H1 (cell line): ENCODE data around the gene CAPN7. TPM values are rescaled to one million over a fixed set of nuclear protein-coding genes. Genes with fewer than 3 reads are reported as not detected.

Source experiments
- CTCF ChIA-PET: fragments of 300-600 bp; sonication (Branson Sonifier 250); formaldehyde crosslinking; loops from one replicate; lab custom pipeline; 2021; ENCODE audit not compliant: partially characterized antibody; lab: Charles Lee
- POLR2A ChIA-PET: fragments of 300-600 bp; sonication (Branson Sonifier 250); formaldehyde crosslinking; loops from one replicate; lab custom pipeline; 2021; ENCODE audit warnings: inconsistent platforms; ENCODE audit not compliant: partially characterized antibody; lab: Charles Lee
- DNase-seq, 2 experiments: peaks; one replicate each; pipeline versions ENCODE4 v3.0.0 to v3.0.0-alpha.2; 2010 to 2022; ENCODE audit warnings: low spot score in 2 of 2, low read depth in 1 of 2, mixed read lengths in 1 of 2
- FAIRE-seq: peaks from 2 replicates; lab custom pipeline; 2011; peaks lifted over from hg19 to GRCh38; lab: Jason Lieb, UNC
- H2AFZ ChIP-seq: 2 replicates; pipeline ENCODE4 v1.8.1; 2012; ENCODE audit warnings: low read length, inconsistent platforms
- H2AK5ac ChIP-seq: 2 replicates; pipeline ENCODE4 v1.6.1; 2013; ENCODE audit warnings: low read depth, low read length
- H2BK120ac ChIP-seq: replicated peaks from 2 replicates; pipeline ENCODE3; 2013; ENCODE audit warnings: low read depth, low read length, inconsistent platforms
- H2BK12ac ChIP-seq: 2 replicates; pipeline ENCODE4 v1.6.1; 2013; ENCODE audit warnings: low read depth, low read length
- H2BK15ac ChIP-seq: 2 replicates; pipeline ENCODE4 v1.6.1; 2013; ENCODE audit warnings: low read length
- H2BK20ac ChIP-seq: 2 replicates; pipeline ENCODE4 v1.6.1; 2013; ENCODE audit warnings: low read length
- H2BK5ac ChIP-seq: 2 replicates; pipeline ENCODE4 v1.6.1; 2013; ENCODE audit warnings: low read depth, low read length
- H3K14ac ChIP-seq: 2 replicates; pipeline ENCODE4 v1.6.1; 2013; ENCODE audit warnings: inconsistent platforms; ENCODE audit not compliant: insufficient read length
- H3K18ac ChIP-seq: 2 replicates; pipeline ENCODE4 v1.6.1; 2013; ENCODE audit warnings: low read length; ENCODE audit errors: extremely low read depth
- H3K23ac ChIP-seq: 2 replicates; pipeline ENCODE4 v1.6.1; 2013; ENCODE audit warnings: inconsistent platforms; ENCODE audit not compliant: insufficient read length
- H3K23me2 ChIP-seq: 2 replicates; pipeline ENCODE4 v1.6.1; 2013; ENCODE audit warnings: low read depth, low read length
- H3K27ac ChIP-seq: 2 replicates; pipeline ENCODE4 v1.6.1; 2011; ENCODE audit warnings: low read depth, low read length, inconsistent platforms
- H3K27me3 ChIP-seq, 4 experiments: replicated peaks in 1 of 4; 1 replicate in 1 of 4; 2 replicates in 3 of 4; pipeline versions ENCODE4 v1.6.1 to v1.8.1; 2011 to 2013; ENCODE audit warnings: low read length in 3 of 4, mild to moderate bottlenecking in 3 of 4, inconsistent platforms in 2 of 4, mixed read lengths in 2 of 4, moderate library complexity in 1 of 4; ENCODE audit not compliant: control insufficient read depth in 3 of 4, insufficient read depth in 3 of 4; ENCODE audit errors: extremely low read depth in 1 of 4
- H3K36me3 ChIP-seq, 4 experiments: 2 replicates each; pipeline versions ENCODE4 v1.6.1 to v1.8.1; 2011 to 2013; ENCODE audit warnings: mild to moderate bottlenecking in 4 of 4, low read length in 3 of 4, moderate library complexity in 2 of 4, control low read depth in 1 of 4, inconsistent platforms in 1 of 4; ENCODE audit not compliant: insufficient read depth in 4 of 4, control insufficient read depth in 2 of 4
- H3K4ac ChIP-seq: replicated peaks from 2 replicates; pipeline ENCODE3; 2013; ENCODE audit warnings: low read length, low read depth, mixed read lengths, inconsistent platforms; ENCODE audit not compliant: insufficient read length
- H3K4me1 ChIP-seq, 4 experiments: replicated peaks in 1 of 4; 1 replicate in 1 of 4; 2 replicates in 3 of 4; pipeline versions ENCODE4 v1.6.1 to v1.8.1; 2011 to 2013; ENCODE audit warnings: low read length in 3 of 4, inconsistent platforms in 2 of 4, mixed read lengths in 1 of 4; ENCODE audit not compliant: insufficient read depth in 4 of 4, control insufficient read depth in 3 of 4
- H3K4me2 ChIP-seq, 2 experiments: 2 replicates each; pipeline versions ENCODE4 v1.6.1 to v1.8.1; 2011 to 2013; ENCODE audit warnings: low read depth in 2 of 2, low read length in 2 of 2, control low read depth in 1 of 2, inconsistent platforms in 1 of 2, mild to moderate bottlenecking in 1 of 2; ENCODE audit not compliant: insufficient read depth in 1 of 2
- H3K4me3 ChIP-seq, 4 experiments: fragments of 200-600, 300-600 bp in 1 of 4; sonication (generic), shearing (Covaris generic), sonication (Bioruptor Twin) in 1 of 4; 2 replicates each; pipeline versions ENCODE4 v1.5.1 to v1.8.1; 2011 to 2016; ENCODE audit warnings: low read length in 4 of 4, low read depth in 3 of 4, control low read depth in 2 of 4, inconsistent platforms in 2 of 4, mild to moderate bottlenecking in 2 of 4, mixed read lengths in 1 of 4, moderate library complexity in 1 of 4; ENCODE audit not compliant: insufficient read depth in 2 of 4; ENCODE audit errors: extremely low read depth in 1 of 4
- H3K56ac ChIP-seq: replicated peaks from 2 replicates; pipeline ENCODE3; 2013; ENCODE audit warnings: low read depth, mild to moderate bottlenecking, mixed read lengths, low read length, inconsistent platforms; ENCODE audit not compliant: insufficient read length
- H3K79me1 ChIP-seq: 2 replicates; pipeline ENCODE4 v1.6.1; 2013; ENCODE audit warnings: low read depth, low read length, control low read depth
- H3K79me2 ChIP-seq, 2 experiments: 2 replicates each; pipeline versions ENCODE4 v1.6.1 to v1.8.1; 2012 to 2013; ENCODE audit warnings: low read length in 2 of 2, mild to moderate bottlenecking in 2 of 2, inconsistent platforms in 1 of 2; ENCODE audit not compliant: insufficient read depth in 2 of 2, control insufficient read depth in 1 of 2
- H3K9ac ChIP-seq, 4 experiments: replicated peaks in 1 of 4; 1 replicate in 1 of 4; 2 replicates in 3 of 4; pipeline versions ENCODE4 v1.6.1 to v1.8.1; 2011 to 2013; ENCODE audit warnings: low read depth in 3 of 4, low read length in 3 of 4, control low read depth in 2 of 4, mild to moderate bottlenecking in 2 of 4, moderate library complexity in 2 of 4, inconsistent platforms in 1 of 4; ENCODE audit errors: extremely low read depth in 1 of 4
- H3K9me3 ChIP-seq, 2 experiments: 2 replicates each; pipeline versions ENCODE4 v1.6.1 to v1.8.1; 2012 to 2013; ENCODE audit warnings: mild to moderate bottlenecking in 2 of 2, moderate library complexity in 2 of 2, control low read depth in 1 of 2, inconsistent platforms in 1 of 2, low read depth in 1 of 2, low read length in 1 of 2, mixed read lengths in 1 of 2; ENCODE audit not compliant: insufficient read depth in 2 of 2
- H4K20me1 ChIP-seq, 2 experiments: replicated peaks in 1 of 2; 2 replicates each; pipeline versions ENCODE3 to v1.8.1; 2011 to 2013; ENCODE audit warnings: inconsistent platforms in 2 of 2, low read length in 2 of 2, mild to moderate bottlenecking in 1 of 2; ENCODE audit not compliant: insufficient read depth in 2 of 2, control insufficient read depth in 1 of 2
- H4K5ac ChIP-seq: 2 replicates; pipeline ENCODE4 v1.6.1; 2013; ENCODE audit warnings: low read length, low read depth, mixed read lengths, inconsistent platforms; ENCODE audit not compliant: insufficient read length
- H4K8ac ChIP-seq: 2 replicates; pipeline ENCODE4 v1.8.0; 2013; ENCODE audit warnings: mild to moderate bottlenecking, moderate library complexity, low read length, inconsistent platforms; ENCODE audit not compliant: insufficient read depth; ENCODE audit errors: extremely low read depth
- H4K91ac ChIP-seq: replicated peaks from 2 replicates; pipeline ENCODE3; 2013; ENCODE audit warnings: low read length, mixed read lengths, inconsistent platforms; ENCODE audit not compliant: insufficient read length
- CBX5 ChIP-seq: fragments of 300-800, 300-1000 bp; sonication (generic); IDR thresholded peaks from 2 replicates; pipeline ENCODE4 v1.7.1; 2016; ENCODE audit warnings: antibody characterized with exemption, low read length, low read depth
- EGR1 ChIP-seq: IDR thresholded peaks from 2 replicates; pipeline ENCODE4 v1.6.1; 2011; ENCODE audit warnings: low read depth, low read length, borderline replicate concordance
- JUN ChIP-seq: IDR thresholded peaks from 2 replicates; pipeline ENCODE4 v1.6.1; 2011; ENCODE audit warnings: low read depth, mild to moderate bottlenecking, improper control_type of control experiment, low read length
- RFX5 ChIP-seq: IDR thresholded peaks from 2 replicates; pipeline ENCODE4 v1.6.1; 2011; ENCODE audit warnings: low read depth, low read length, improper control_type of control experiment, borderline replicate concordance
- SIX5 ChIP-seq: IDR thresholded peaks from 2 replicates; pipeline ENCODE4 v1.6.1; 2011; ENCODE audit warnings: mild to moderate bottlenecking, low read depth, low read length
- WGBS, 2 experiments: shearing (Covaris generic) in 1 of 2; methylation state at CpG; one replicate each; pipeline versions ENCODE4 v1.1.6 to v1.1.7; 2013 to 2015; ENCODE audit warnings: low lambda C conversion rate in 2 of 2, mixed read lengths in 2 of 2, inconsistent platforms in 1 of 2, low coverage in 1 of 2, missing lambda C conversion rate in 1 of 2; ENCODE audit not compliant: insufficient replicate concordance in 2 of 2, insufficient coverage in 1 of 2, insufficient read length in 1 of 2; ENCODE audit errors: extremely low coverage in 1 of 2, missing lambda C conversion rate in 1 of 2; 5-methylcytosine and 5-hydroxymethylcytosine counted together
- polyA plus RNA-seq, 7 experiments: library from polyadenylated mRNA; depleted of rRNA in 3 of 7; stranded (reverse) in 5 of 7; unstranded in 2 of 7; fragments of >200 nt in 5 of 7; fragments of 200-250 nt in 2 of 7; gene quantifications; 1 replicate in 5 of 7; 2 replicates in 1 of 7; 4 replicates in 1 of 7; pipeline versions ENCODE4 v1.2.1 to v1.2.3, GENCODE V29; 2011 to 2013; ENCODE audit warnings: missing spikeins in 2 of 7, mixed read lengths in 2 of 7
- total RNA-seq: library from RNA; stranded (reverse); fragmentation: NEBNext Ultra II Directional; extraction: Animal tissue kit (Norgen Biotek cat#: 25700); gene quantifications from 2 replicates; pipeline ENCODE4 v1.2.1, GENCODE V29; 2021
- TF ChIP-seq, protein P1 (sequence below): IDR thresholded peaks from 2 replicates; pipeline ENCODE4 v1.6.1; 2012; ENCODE audit warnings: inconsistent platforms

Gene CAPN7
- total and polyA plus RNA-seq, 2 of the 8 experiments (the other 6 are each of a cell fraction or from before 2014, with no cell fraction given) = 5.3 to 13.2 TPM

DNA sequence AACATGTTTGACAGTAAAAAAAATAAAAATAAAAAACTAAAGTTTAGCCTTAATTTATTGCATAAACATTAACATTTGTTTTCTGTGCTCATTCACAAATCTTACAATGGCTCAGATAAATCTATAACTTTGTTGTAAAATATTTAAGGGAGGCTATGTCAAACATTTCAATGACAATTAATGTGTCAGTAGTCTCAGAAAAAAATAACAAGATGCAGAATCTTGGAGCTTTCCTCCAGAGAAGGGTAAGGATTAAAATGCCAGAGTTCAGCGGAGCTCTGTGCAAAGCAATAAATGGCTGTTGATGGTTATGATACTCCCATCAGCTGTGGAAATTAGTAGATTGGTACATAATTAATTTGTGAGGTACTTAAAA is 20.0 kb upstream of the CAPN7 start:
- POLR2A ChIA-PET = interaction anchor here (0.7 to 1.0 kb wide), 3 partner anchors 9 to 20 kb away, joined by 3 to 4 read pairs (median 3); partner anchors contain the start of gene CAPN7
- H3K14ac ChIP-seq = no peak overlapping the region
- H3K27me3 ChIP-seq = no peaks in the 10 kb centered on the region
- no peak overlapping the region for H3K4me2 ChIP-seq
- H2AFZ ChIP-seq = no peak overlapping the region
- FAIRE-seq (no peak), DNase-seq (no peak)
- H3K9ac ChIP-seq = no peak overlapping the region
- no peak overlapping the region for H2AK5ac ChIP-seq
- H3K79me2 ChIP-seq = no peaks in the 10 kb centered on the region
- no peak overlapping the region for H4K8ac ChIP-seq
- no peak overlapping the region for H2BK12ac ChIP-seq
- no peak overlapping the region for H3K23ac ChIP-seq
- H2BK20ac ChIP-seq = no peak overlapping the region
- 96% methylated on average over 1 of the region's 1 CpG; no CpG with 5 or more reads in 1 of the 2 experiments for WGBS, 2 experiments
- H2BK5ac ChIP-seq = no peak overlapping the region
- H2BK15ac ChIP-seq = no peak overlapping the region
- CTCF ChIA-PET = interaction anchor here (1.0 to 1.4 kb wide), 4 partner anchors 17 to 219 kb away, joined by 3 to 5 read pairs (median 3); partner anchors contain the start of gene CAPN7
- no peak overlapping the region for H3K27ac ChIP-seq
- H3K9me3 ChIP-seq = peaks cover 3% of the 10 kb centered on the region in 2 experiments; a peak in 1 of 4 replicates
- H4K91ac ChIP-seq = no peak overlapping the region
- no peaks in the 10 kb centered on the region for H4K20me1 ChIP-seq
- no peaks in the 10 kb centered on the region for H3K23me2 ChIP-seq
- H3K79me1 ChIP-seq = no peaks in the 10 kb centered on the region
- H3K18ac ChIP-seq = no peak overlapping the region
- no peaks in the 10 kb centered on the region for H3K36me3 ChIP-seq
- H3K4ac ChIP-seq = no peak overlapping the region
- H3K4me1 ChIP-seq = no peaks in the 10 kb centered on the region
- H2BK120ac ChIP-seq = no peak overlapping the region
- H3K56ac ChIP-seq = no peak overlapping the region
- H4K5ac ChIP-seq = no peak overlapping the region
- H3K4me3 ChIP-seq = no peak overlapping the region
- TF ChIP-seq SIX5 (no peak), CBX5 (no peak), EGR1 (no peak), JUN (no peak), RFX5 (no peak)
- TF ChIP-seq, protein P1, sequence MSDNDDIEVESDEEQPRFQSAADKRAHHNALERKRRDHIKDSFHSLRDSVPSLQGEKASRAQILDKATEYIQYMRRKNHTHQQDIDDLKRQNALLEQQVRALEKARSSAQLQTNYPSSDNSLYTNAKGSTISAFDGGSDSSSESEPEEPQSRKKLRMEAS = no peak
